Kidney epithelial cell (primary cell): Measurements from ENCODE around the gene JMJD1C. TPM values are rescaled to one million over a fixed set of nuclear protein-coding genes. Genes with fewer than 3 reads are reported as not detected.
"Not testable (repeated sequence)": the region's sequence is repeated elsewhere in the genome, so short reads cannot be mapped to it uniquely, and the experiment has no call there.

Experiments
- DNase-seq: peaks from one replicate; pipeline ENCODE4 v3.0.0-alpha.2; 2010; ENCODE audit warnings: low read depth
- H3K27me3 ChIP-seq: 2 replicates; pipeline ENCODE4 v1.6.0; 2011; ENCODE audit warnings: low read length; ENCODE audit not compliant: control insufficient read depth, insufficient read depth
- H3K36me3 ChIP-seq: 2 replicates; pipeline ENCODE4 v1.5.1; 2011; ENCODE audit warnings: low read length; ENCODE audit not compliant: control insufficient read depth, insufficient read depth
- H3K4me3 ChIP-seq: 2 replicates; pipeline ENCODE4 v1.5.1; 2011; ENCODE audit warnings: low read depth, mild to moderate bottlenecking, control low read depth, low read length
- total RNA-seq: library from RNA; depleted of rRNA; stranded (reverse); fragments of >200 nt; gene quantifications from 2 replicates; pipeline ENCODE4 v1.2.3, GENCODE V29; 2015
- TF ChIP-seq, protein P1 (sequence below): IDR thresholded peaks from 2 replicates; pipeline ENCODE4 v1.5.1; 2011; ENCODE audit warnings: mild to moderate bottlenecking, moderate library complexity, low read length, control low read depth, inconsistent platforms; ENCODE audit not compliant: insufficient read depth, poor library complexity, severe bottlenecking

The JMJD1C gene
- total RNA-seq, 1 donor from 2014 or later: 90.3 TPM

DNA sequence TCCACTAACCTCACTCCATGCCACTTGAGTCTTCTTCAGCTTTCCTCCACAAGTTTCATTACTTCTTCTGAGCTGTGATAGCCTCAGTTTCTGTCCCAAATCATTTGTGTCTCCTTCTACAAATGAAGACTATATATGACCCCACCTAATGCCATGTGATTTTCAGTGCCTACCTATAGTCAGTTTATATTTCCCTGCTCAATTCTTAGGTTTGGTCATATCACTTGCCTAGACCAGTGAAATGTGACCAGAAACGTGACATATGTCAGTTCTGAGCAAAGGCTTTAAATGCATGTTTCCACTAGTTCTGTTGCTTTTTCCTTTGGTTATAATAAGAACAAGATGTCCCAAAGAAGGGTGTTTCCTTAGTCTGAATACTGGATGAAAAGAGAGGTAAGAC lies 30.8 kb upstream of the JMJD1C start:
- TF ChIP-seq, protein P1, sequence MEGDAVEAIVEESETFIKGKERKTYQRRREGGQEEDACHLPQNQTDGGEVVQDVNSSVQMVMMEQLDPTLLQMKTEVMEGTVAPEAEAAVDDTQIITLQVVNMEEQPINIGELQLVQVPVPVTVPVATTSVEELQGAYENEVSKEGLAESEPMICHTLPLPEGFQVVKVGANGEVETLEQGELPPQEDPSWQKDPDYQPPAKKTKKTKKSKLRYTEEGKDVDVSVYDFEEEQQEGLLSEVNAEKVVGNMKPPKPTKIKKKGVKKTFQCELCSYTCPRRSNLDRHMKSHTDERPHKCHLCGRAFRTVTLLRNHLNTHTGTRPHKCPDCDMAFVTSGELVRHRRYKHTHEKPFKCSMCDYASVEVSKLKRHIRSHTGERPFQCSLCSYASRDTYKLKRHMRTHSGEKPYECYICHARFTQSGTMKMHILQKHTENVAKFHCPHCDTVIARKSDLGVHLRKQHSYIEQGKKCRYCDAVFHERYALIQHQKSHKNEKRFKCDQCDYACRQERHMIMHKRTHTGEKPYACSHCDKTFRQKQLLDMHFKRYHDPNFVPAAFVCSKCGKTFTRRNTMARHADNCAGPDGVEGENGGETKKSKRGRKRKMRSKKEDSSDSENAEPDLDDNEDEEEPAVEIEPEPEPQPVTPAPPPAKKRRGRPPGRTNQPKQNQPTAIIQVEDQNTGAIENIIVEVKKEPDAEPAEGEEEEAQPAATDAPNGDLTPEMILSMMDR: no peak
- Histone ChIP-seq H3K36me3 (no peaks in the 10 kb centered on the region), H3K27me3 (no peaks in the 10 kb centered on the region), H3K4me3 (no peak overlapping the region)
- no peak for DNase-seq

DNA sequence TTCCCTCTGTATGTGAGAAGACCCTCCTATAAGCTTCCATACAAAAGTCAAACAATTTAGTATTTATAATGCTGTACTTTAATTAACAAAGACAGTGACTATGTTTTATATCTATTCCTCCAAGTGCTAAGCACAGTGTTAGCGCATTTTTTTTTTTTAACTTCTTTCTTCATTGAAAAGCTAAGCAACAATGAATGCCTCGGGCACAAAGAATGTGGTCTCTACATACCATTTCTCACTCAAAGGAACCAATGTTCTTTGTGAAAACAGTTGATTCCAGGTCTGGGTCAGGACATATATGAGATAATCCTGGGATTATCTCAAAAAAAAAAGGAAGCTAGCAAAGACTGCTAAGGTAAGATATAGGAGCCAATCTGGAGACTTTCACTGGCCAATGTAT lies 29.2 kb upstream of the JMJD1C start:
- Histone ChIP-seq H3K27me3 (no peaks in the 10 kb centered on the region), H3K4me3 (no peak overlapping the region), H3K36me3 (no peaks in the 10 kb centered on the region)
- TF ChIP-seq, protein P1: no peak
- DNase-seq: no peak

DNA sequence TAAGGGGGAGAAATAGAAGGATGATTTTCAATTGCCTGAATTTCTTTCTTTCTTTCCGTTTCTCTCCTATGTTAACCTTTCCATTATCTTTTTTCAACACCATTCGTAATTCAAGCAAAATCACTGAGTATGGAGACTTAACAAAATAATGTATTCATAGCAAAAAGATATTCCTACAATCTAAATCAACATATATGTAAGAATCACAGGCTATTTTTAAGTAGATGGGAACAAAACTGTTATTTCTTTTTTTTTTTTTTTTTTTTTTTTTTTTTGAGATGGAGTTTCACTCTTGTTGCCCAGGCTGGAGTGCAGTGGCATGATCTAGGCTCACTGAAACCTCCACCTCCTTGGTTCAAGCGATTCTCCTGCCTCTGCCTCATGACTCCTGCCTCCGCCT lies 27.2 kb upstream of the JMJD1C start:
- Histone ChIP-seq H3K4me3 (no peak overlapping the region), H3K36me3 (no peaks in the 10 kb centered on the region), H3K27me3 (no peaks in the 10 kb centered on the region)
- DNase-seq: no peak
- TF ChIP-seq, protein P1: no peak

DNA sequence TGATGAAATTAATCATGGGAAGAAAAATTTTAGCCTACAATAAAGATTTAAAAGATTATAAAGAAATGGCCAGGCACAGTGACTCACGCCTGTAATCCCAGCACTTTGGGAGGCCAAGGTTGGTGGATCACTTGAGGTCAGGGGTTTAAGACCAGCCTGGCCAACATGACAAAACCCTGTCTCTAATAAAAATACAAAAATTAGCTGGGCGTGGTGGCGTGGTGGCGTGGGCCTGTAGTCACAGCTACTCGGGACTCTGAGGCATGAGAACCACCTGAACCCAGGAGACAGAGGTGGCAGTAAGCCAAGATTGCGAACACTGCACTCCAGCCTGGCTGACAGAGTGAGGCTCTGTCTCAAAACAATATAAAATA lies 26.5 kb upstream of the JMJD1C start:
- not testable (repeated sequence) for H3K27me3 ChIP-seq, DNase-seq, H3K36me3 ChIP-seq, H3K4me3 ChIP-seq

DNA sequence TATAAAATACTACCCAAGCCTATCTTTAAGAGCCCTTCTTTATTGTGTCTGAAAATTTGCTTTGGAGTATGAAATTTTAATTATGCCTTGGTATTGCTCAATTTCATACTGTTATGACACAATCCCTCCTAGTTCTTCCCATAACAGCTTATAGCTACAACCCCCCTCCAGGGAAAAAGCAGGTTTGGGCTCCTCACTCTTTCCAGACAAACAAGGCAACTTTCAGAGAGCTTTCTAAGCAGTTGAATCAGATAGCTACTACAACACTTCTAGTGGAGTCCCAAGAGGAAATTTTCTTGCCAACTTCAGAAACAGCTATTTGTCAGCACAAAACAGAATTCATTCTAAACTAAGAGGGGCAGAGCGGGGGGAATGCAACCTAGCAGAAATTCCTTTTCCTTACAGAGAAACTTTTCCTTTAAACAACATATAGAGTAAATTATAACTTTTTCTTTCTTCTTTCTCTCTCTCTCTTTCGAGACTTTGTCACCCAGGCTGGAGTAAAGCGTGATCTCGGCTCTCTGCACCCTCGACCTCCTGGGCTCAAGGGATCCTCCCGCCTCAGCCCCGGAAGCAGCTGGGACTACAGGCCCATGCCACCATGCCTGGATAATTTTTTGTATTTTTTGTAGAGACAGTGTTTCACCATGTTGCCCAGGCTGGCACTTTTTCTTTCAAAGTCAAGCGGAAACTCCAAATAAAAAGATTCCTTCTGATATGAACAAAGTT lies 26.0 kb upstream of the JMJD1C start:
- Histone ChIP-seq H3K36me3 (no peaks in the 10 kb centered on the region), H3K4me3 (no peak overlapping the region), H3K27me3 (no peaks in the 10 kb centered on the region)
- TF ChIP-seq, protein P1: no peak
- DNase-seq: no peak

DNA sequence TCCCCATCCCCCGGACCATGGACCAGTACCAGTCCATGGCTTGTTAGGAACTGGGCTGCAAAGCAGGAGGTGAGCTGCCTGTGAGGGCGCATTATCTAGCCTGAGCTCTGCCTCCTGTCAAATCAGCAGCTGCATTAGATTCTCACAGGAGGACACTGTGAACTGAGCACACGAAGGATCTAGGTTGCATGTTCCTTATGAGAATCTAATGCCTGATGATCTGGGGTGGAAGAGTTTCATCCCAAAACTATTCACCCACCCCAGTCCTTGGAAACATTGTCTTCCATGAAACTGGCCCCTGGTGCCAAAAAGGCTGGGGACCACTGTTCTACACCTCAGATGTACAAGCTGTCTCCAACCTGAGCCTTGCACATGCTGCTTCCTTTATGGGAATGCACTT lies 24.1 kb upstream of the JMJD1C start:
- Histone ChIP-seq H3K36me3 (no peaks in the 10 kb centered on the region), H3K27me3 (no peaks in the 10 kb centered on the region), H3K4me3 (no peak overlapping the region)
- TF ChIP-seq, protein P1: no peak
- DNase-seq: no peak
